Left cardiac atrium (tissue), 4 donors: ENCODE measurements around the gene ZKSCAN8. TPM values are rescaled to one million over a fixed set of nuclear protein-coding genes. Genes with fewer than 3 reads are reported as not detected.
"Not testable (repeated sequence)": the region's sequence is repeated elsewhere in the genome, so short reads cannot be mapped to it uniquely, and the experiment has no call there.

Experiments used
- ATAC-seq, 2 donors: fragments of 200-7000 bp; cut with Tn5 transposase; one replicate each; pipeline ENCODE4 v1.9.1; 2020; ENCODE audit warnings: mild to moderate bottlenecking in 2 of 2, moderate library complexity in 2 of 2
- DNase-seq: peaks from one replicate; pipeline ENCODE4 v3.0.0-alpha.2; 2020
- intact Hi-C, 2 donors: fragments of 100-400 bp; cut with DNase I; formaldehyde crosslinking; loops; one replicate each; pipeline versions ENCODE4 v1.14.1 to v1.15.1; 2022 to 2023
- long read RNA-seq: library from polyadenylated mRNA; unstranded; transcript quantifications from one replicate; pipeline ENCODE4 v2.0.0, GENCODE V29; 2021
- total RNA-seq, 2 donors: library from RNA; stranded (reverse); fragmentation: NEBNext Ultra II Directional; extraction: Animal tissue kit (Norgen Biotek cat#: 25700); gene quantifications; one replicate each; pipeline ENCODE4 v1.2.1, GENCODE V29; 2021
- donor health status: DM: no; HTN: yes; CAD: no.
- donor health status: DM: no; HTN: yes; CAD: no; lungs with severe emphysema.
- donor health status: DM: yes; HTN: yes; CAD: no.
- donor health status: Dilated cardiomyopathy.

ZKSCAN8 gene
- 10 to 100 TPM; 10.8 to 15.8 TPM for total RNA-seq
- long read RNA-seq, full-length matches to known transcripts, result 2 of 3 reads
- long read RNA-seq, partial matches to known transcripts, result 0 of 3 reads
- long read RNA-seq, other reads (novel, unspliced or antisense), result 1 of 3 reads

DNA sequence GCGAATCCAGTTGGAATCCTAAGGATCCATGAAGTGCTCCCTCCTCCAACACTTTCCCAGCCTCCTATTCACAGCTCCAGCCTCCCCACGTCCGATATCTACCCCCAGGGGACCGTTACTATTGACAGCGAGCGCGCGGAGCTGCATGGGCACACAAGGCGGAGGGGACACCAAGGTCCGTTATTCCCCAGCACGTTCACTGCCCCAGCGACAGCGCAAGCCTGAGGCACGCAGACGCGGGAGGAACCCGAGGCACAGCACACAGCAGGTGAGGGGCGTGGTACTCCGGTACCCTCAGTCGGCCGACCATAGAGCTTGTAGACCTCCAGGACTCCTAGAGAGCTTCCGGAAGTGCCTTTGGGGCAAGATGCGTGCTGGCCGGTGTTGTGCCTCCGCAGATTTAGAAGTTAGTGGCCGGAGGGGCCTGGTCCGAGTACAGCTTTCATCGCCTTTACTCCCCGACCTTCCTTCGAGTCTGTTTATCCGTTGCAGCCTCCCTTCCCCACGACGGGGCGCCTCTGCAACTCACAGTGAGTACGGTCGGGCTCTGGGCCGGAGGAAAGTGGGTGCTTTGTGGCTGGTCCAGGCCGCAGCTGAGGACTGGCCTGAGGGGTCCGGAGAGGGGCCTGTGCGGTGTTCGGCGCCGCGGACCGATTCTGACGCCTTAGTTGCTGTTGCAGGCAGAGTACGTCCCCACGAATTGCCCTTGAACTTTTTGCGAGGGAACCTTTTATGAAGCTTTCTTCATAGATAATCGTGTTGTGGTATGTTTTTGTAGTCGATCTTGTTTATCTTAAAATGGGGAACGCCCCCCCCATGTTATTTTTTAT lies at the start of gene ZKSCAN8:
Gene ZKSCAN8 (plus strand): TSS at position 384 of the 830 bp plus-strand sequence. CDS start 6,525 bp downstream, outside the sequence.
- intact Hi-C loops, result no loop called here
- peak; percentile 87 for DNase-seq
- ATAC-seq, result peak; percentile 90 to 94

DNA sequence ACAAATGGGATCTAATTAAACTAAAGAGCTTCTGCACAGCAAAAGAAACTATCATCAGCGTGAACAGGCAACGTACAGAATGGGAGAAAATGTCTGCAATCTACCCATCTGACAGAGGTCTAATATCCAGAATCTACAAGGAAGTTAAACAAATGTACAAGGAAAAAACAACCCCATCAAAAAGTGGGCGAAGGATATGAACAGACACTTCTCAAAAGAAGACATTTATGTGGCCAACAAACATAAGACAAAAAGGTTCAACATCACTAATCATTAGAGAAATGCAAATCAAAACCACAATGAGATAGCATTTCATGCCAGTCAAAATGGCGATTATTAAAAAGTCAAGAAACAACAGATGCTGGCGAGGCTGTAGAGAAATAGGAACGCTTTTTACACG lies 39.5 kb upstream of the ZKSCAN8 start:
- DNase-seq, intact Hi-C loops: not testable (repeated sequence)

GRCh38 chr6:28102699-28103098 lies 39.0 kb upstream of the ZKSCAN8 start:
- DNase-seq, intact Hi-C loops, ATAC-seq: not testable (repeated sequence)

More for the DNA sequence above, 39.5 kb upstream of the ZKSCAN8 start:
- ATAC-seq, result not testable (repeated sequence)

DNA sequence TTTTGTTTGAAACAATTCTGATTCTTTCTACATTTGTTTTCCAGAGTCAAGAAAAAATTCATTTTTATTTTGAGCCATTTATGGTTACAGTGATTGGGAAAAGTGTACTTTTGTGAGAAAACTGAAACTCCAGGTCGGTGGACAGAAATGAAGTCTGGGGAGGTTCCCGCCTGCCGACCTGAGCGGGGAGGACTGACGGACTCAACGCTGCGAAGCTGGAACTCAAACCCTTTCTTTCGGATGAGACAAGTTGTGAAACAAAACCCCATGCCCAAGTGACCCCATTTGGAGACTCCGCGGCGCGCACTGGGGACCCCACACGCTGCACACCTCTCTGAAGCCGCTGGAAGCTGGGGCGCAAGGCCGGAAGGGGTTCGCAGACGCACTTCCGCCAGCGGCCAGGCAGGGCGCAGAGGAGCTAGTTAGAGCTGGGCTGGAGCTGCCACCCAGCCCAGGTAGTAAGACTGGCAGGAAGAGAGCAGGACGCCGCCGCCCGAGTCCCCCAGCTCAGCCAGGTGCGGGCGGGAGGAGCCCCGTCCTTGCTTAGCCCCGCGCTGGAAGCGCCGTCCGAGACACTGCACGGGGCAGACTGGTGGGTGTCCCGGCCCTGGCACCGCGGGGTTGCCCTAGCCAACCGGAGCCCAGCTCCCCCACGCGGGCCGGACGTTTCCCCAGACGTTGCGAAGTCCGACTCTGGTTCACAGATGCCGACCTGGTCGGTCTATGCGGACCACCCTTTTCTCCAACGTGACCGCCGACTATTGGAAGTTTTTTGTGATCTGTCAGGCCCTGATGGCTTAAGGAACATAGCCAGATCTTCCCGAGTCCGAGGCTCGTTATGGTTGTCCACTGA lies 37.1 kb upstream of the ZKSCAN8 start:
- DNase-seq (peak; percentile 83), ATAC-seq (peak; percentile 99 to 100)
- intact Hi-C loops, result no loop called here

- intact Hi-C loops, result no loop called here
- DNase-seq, result no peak
- ATAC-seq, result peak; percentile 22 to 25
These were observed 36.4 kb upstream of the ZKSCAN8 start for GRCh38 chr6:28105245-28105639.

DNA sequence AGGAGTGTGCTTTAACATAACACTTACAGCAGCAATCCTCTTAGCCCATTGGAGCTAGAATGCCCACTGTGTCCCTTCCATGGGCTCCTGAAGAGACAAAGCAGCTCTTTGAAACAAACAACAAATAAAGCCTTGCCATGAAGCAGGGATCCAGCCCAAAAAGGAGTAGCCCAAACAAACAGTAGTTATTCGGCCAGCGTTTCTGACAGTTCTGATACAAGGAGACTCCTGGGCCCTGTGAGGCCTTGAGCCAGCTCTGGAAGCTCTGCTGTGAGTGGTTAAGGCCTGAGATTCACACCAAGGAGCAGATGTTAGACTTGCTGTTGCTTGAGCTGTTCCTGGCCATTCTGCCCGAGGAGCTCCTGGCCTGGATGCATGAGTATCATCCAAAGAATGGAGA lies 34.2 kb upstream of the ZKSCAN8 start:
- intact Hi-C loops, result no loop called here
- DNase-seq (no peak), ATAC-seq (no peak)

GRCh38 chr6:28111964-28112363 lies 29.7 kb upstream of the ZKSCAN8 start:
- DNase-seq (no peak), ATAC-seq (no peak)
- intact Hi-C loops, result no loop called here

- ATAC-seq (no peak), DNase-seq (no peak)
- intact Hi-C loops, result no loop called here
These were observed 25.9 kb upstream of the ZKSCAN8 start for GRCh38 chr6:28115799-28116198.

GRCh38 chr6:28117386-28118050 lies 24.2 kb upstream of the ZKSCAN8 start:
- intact Hi-C loops, result no loop called here
- no peak for DNase-seq
- no peak for ATAC-seq

GRCh38 chr6:28118217-28118616 lies 23.5 kb upstream of the ZKSCAN8 start:
- no peak for ATAC-seq
- intact Hi-C loops, result no loop called here
- DNase-seq, result no peak

GRCh38 chr6:28121876-28122275 lies 19.8 kb upstream of the ZKSCAN8 start:
- ATAC-seq (no peak), DNase-seq (no peak)
- intact Hi-C loops, result no loop called here

DNA sequence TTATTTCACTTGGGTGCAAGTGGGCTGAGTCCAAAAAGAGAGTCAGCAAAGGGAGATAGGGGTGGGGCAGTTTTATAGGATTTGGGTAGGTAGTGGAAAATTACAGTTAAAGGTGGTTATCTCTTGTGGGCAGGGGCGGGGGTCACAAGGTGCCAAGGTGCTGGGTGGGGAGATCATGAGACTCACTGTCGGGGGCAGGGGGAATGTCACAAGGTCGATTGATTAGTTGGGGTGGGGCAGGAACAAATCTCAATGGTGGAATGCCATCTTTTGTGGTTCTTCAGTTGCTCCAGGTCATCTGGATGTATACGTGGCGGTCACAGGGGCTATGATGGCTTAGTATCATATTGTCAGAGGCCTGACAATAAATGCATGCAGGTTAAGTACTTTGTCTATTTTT lies 19.4 kb upstream of the ZKSCAN8 start:
- intact Hi-C loops, ATAC-seq, DNase-seq: not testable (repeated sequence)

DNA sequence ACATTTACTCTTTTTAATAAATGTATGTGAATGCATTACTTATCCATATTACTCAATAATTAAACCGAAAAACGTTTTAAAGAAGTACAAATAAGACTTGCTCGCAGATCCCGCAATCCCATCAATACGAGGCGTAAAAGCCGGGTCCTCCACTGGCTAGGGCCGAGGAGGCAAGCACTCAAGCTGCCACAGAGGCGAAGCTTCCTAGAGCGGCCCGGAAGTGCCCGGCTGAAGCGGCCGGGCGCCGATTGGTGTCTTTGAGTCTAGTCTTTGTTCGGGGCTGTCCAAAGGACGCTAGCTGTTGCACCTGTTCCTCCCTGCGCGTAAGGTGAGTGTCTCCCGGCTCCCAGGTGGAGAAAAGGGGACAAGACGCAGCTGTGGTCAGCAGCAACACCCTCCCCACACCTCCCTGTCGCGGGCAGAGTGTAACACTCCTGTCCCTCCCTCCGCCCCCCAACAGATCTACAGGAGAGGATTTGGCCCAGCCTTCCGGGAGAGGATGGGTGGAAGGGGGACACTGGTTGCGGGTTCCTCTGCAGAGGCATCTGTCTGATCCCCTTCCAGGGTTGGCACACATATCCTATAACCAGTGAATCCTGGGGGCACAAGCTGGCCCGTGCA lies 17.2 kb upstream of the ZKSCAN8 start, which contains the start of gene ZSCAN16:
Gene ZSCAN16 (plus strand): TSS at position 260 of the 621 bp plus-strand sequence. CDS start 835 bp downstream, outside the sequence.
- DNase-seq (peak; percentile 88), ATAC-seq (peak; percentile 99 to 100)
- intact Hi-C loops, result no loop called here

DNA sequence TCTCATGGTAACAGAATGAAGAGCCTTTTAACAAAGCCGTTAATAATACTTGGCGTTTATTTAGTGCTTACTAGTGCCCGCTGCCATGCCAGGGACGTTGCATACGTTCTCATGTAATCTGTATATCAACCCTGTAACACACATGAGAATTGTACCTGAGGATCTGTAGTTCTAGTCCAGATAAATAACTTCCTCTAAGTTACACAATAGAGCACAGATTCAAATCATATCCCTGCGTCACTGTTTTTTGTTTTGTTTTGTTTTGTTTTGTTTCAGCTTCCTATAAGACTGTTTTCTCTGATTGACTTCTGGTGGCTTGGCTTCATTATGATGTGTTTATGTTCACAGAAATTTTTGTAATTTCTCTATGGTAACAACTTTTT lies 16.7 kb upstream of the ZKSCAN8 start:
- ATAC-seq (no peak), DNase-seq (no peak)
- intact Hi-C loops, result no loop called here

- ATAC-seq (no peak), DNase-seq (no peak)
- intact Hi-C loops, result no loop called here
These were observed 16.3 kb upstream of the ZKSCAN8 start for GRCh38 chr6:28125401-28125800.

DNA sequence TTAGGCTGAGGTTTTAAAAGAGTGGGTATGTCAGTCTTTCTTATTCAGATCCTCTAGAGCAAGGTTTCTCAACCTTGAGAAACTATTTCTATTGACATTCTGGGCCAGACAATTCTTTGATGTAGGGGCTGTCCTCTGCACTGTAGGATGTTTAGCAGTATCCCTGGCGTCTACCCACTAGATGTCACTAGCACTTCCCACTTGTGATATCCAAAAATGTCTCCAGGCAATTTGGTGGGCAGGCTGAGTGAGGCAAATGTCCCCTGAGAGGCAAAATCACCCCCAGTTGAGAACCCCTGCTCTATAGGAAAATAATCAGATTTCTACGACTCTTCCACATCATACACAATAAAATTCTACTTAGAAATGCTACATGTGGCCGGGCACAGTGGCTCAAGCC lies 7.7 kb upstream of the ZKSCAN8 start:
- DNase-seq, result no peak
- ATAC-seq, result no peak
- intact Hi-C loops, result loop anchor here in 1 of 2 donors (10.0 kb wide), 1 partner anchor 221 kb away; no protein-coding TSS in a partner anchor

- ATAC-seq (no peak), DNase-seq (no peak)
- intact Hi-C loops, result loop anchor here (5.0 to 10.0 kb wide), 2 partner anchors 220 to 223 kb away; no protein-coding TSS in a partner anchor
These were observed 7.0 kb upstream of the ZKSCAN8 start for GRCh38 chr6:28134716-28135115.

DNA sequence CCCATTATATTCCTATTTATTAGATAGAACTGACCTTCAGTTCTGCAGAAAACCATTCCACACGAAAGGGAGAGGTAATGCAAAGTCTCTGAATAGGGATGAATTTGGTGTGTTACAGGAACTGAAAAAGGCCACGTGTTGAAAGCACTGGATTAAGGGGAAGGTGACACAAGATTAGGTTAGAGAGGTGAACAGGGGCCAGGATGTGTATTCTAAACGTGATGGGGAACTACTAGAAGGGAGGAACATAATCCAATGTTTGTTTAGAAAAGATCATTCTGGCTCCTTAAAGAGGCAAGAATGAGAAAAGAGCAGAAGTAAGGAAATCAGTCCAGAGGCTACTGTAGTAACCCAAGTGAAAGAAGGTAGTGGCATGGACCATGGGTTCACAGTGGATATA lies 6.3 kb upstream of the ZKSCAN8 start:
- ATAC-seq (no peak), DNase-seq (no peak)
- intact Hi-C loops, result loop anchor here (5.0 to 10.0 kb wide), 2 partner anchors 219 to 222 kb away; no protein-coding TSS in a partner anchor
